IMR-90 (cell line): ENCODE data around the gene KRTAP5-3. TPM values are rescaled to one million over a fixed set of nuclear protein-coding genes. Genes with fewer than 3 reads are reported as not detected.

Experiments
- ATAC-seq: fragments of 200-7000 bp; cut with Tn5 transposase; 2 replicates; pipeline ENCODE4 v1.9.1; 2020; ENCODE audit warnings: low read depth, mild to moderate bottlenecking, moderate library complexity
- BruUV-seq: library from RNA; stranded (reverse); fragments of 400-500 nt; replicated peaks from 2 replicates; lab custom pipeline; 2021; lab: Mats Ljungman, UMichigan
- CTCF ChIA-PET: fragments of 300-600 bp; formaldehyde crosslinking; extraction: SDS; loops from one replicate; lab custom pipeline; 2021; ENCODE audit warnings: antibody characterized with exemption; lab: Yijun Ruan, JAX
- POLR2A ChIA-PET: fragments of 300-600 bp; sonication (Branson Sonifier 250); formaldehyde crosslinking; loops from one replicate; lab custom pipeline; 2022; ENCODE audit warnings: antibody characterized with exemption; ENCODE audit not compliant: unreplicated experiment; lab: Charles Lee
- DNase-seq: peaks from one replicate; pipeline ENCODE4 v3.0.0; 2013
- H2AFZ ChIP-seq: replicated peaks from 2 replicates; pipeline ENCODE3; 2013; ENCODE audit warnings: low read length, mild to moderate bottlenecking; ENCODE audit not compliant: poor library complexity
- H2AK5ac ChIP-seq: 2 replicates; pipeline ENCODE4 v1.6.1; 2013; ENCODE audit warnings: low read depth, low read length, inconsistent platforms
- H2AK9ac ChIP-seq: replicated peaks from 2 replicates; pipeline ENCODE3; 2013; ENCODE audit warnings: mild to moderate bottlenecking, low read depth, low read length, moderate library complexity; ENCODE audit not compliant: poor library complexity
- H2BK120ac ChIP-seq: 2 replicates; pipeline ENCODE4 v1.6.1; 2013; ENCODE audit warnings: low read depth, low read length, inconsistent platforms
- H2BK15ac ChIP-seq: 3 replicates; pipeline ENCODE4 v1.6.1; 2013; ENCODE audit warnings: low read depth, low read length, inconsistent platforms
- H2BK20ac ChIP-seq: 2 replicates; pipeline ENCODE4 v1.6.1; 2013; ENCODE audit warnings: low read depth, mild to moderate bottlenecking, inconsistent platforms, low read length, moderate library complexity
- H2BK5ac ChIP-seq: 2 replicates; pipeline ENCODE4 v1.6.1; 2013; ENCODE audit warnings: mild to moderate bottlenecking, low read depth, low read length, inconsistent platforms; ENCODE audit not compliant: poor library complexity, severe bottlenecking
- H3K14ac ChIP-seq: replicated peaks from 2 replicates; pipeline ENCODE4 v1.6.1; 2013; ENCODE audit warnings: low read depth, low read length, inconsistent platforms
- H3K18ac ChIP-seq: 2 replicates; pipeline ENCODE4 v1.6.1; 2013; ENCODE audit warnings: low read depth, low read length, control low read depth
- H3K23ac ChIP-seq: 2 replicates; pipeline ENCODE4 v1.6.1; 2013; ENCODE audit warnings: low read depth, low read length, inconsistent platforms
- H3K27ac ChIP-seq: 2 replicates; pipeline ENCODE4 v1.5.1; 2013; ENCODE audit warnings: mild to moderate bottlenecking, control low read depth, low read length; ENCODE audit not compliant: insufficient read depth
- H3K27me3 ChIP-seq: 2 replicates; pipeline ENCODE4 v1.6.1; 2013; ENCODE audit warnings: low read length; ENCODE audit not compliant: control insufficient read depth, insufficient read depth
- H3K36me3 ChIP-seq: 2 replicates; pipeline ENCODE4 v1.6.1; 2013; ENCODE audit warnings: low read length, mixed read lengths; ENCODE audit not compliant: control insufficient read depth, insufficient read depth
- H3K4ac ChIP-seq: 2 replicates; pipeline ENCODE4 v1.6.1; 2013; ENCODE audit warnings: low read depth, low read length, inconsistent platforms
- H3K4me1 ChIP-seq: 2 replicates; pipeline ENCODE4 v1.6.1; 2013; ENCODE audit warnings: low read length, mixed read lengths; ENCODE audit not compliant: control insufficient read depth, insufficient read depth
- H3K4me2 ChIP-seq: 2 replicates; pipeline ENCODE4 v1.6.1; 2013; ENCODE audit warnings: low read depth, mild to moderate bottlenecking, control low read depth, low read length, moderate library complexity
- H3K4me3 ChIP-seq: 2 replicates; pipeline ENCODE4 v1.5.1; 2013; ENCODE audit warnings: low read depth, mild to moderate bottlenecking, control low read depth, low read length, moderate library complexity; ENCODE audit not compliant: insufficient read depth
- H3K56ac ChIP-seq: 2 replicates; pipeline ENCODE4 v1.6.1; 2013; ENCODE audit warnings: low read length, inconsistent platforms; ENCODE audit not compliant: insufficient read depth; ENCODE audit errors: extremely low read depth
- H3K79me1 ChIP-seq, 2 experiments: 2 replicates each; pipeline ENCODE4 v1.6.1; 2013; ENCODE audit warnings: low read length in 2 of 2, inconsistent platforms in 1 of 2, low read depth in 1 of 2
- H3K9ac ChIP-seq: 2 replicates; pipeline ENCODE4 v1.6.1; 2013; ENCODE audit warnings: low read depth, low read length, control low read depth
- H3K9me1 ChIP-seq: 2 replicates; pipeline ENCODE4 v1.6.1; 2013; ENCODE audit warnings: low read length, inconsistent platforms; ENCODE audit not compliant: insufficient read depth
- H3K9me3 ChIP-seq: 2 replicates; pipeline ENCODE4 v1.6.1; 2013; ENCODE audit warnings: low read length; ENCODE audit not compliant: control insufficient read depth, insufficient read depth
- H4K20me1 ChIP-seq: 2 replicates; pipeline ENCODE4 v1.6.1; 2013; ENCODE audit warnings: low read length, inconsistent platforms; ENCODE audit not compliant: insufficient read depth
- H4K5ac ChIP-seq: 2 replicates; pipeline ENCODE4 v1.6.1; 2013; ENCODE audit warnings: mild to moderate bottlenecking, low read depth, low read length, control low read depth
- H4K8ac ChIP-seq, 2 experiments: 2 replicates each; pipeline ENCODE4 v1.6.1; 2013; ENCODE audit warnings: low read depth in 2 of 2, low read length in 2 of 2, control low read depth in 1 of 2, inconsistent platforms in 1 of 2
- H4K91ac ChIP-seq: 2 replicates; pipeline ENCODE4 v1.6.1; 2013; ENCODE audit warnings: low read depth, low read length, inconsistent platforms; ENCODE audit not compliant: insufficient read depth
- BHLHE40 ChIP-seq: fragments of 150-350 bp; IDR thresholded peaks from 2 replicates; pipeline ENCODE4 v1.6.1; 2016; ENCODE audit warnings: mild to moderate bottlenecking, low read depth, low read length
- CHD1 ChIP-seq: IDR thresholded peaks from 2 replicates; pipeline ENCODE4 v1.6.1; 2012; ENCODE audit warnings: low read depth, low read length, improper control_type of control experiment
- FOS ChIP-seq: fragments of 150-350 bp; IDR thresholded peaks from 2 replicates; pipeline ENCODE4 v1.6.1; 2016; ENCODE audit warnings: low read depth, low read length
- NFE2L2 ChIP-seq: fragments of 150-350 bp; IDR thresholded peaks from 2 replicates; pipeline ENCODE4 v1.6.1; 2016; ENCODE audit warnings: low read depth, mild to moderate bottlenecking, low read length
- POLR2A ChIP-seq: IDR thresholded peaks from 2 replicates; pipeline ENCODE4 v1.6.1; 2012; ENCODE audit warnings: mild to moderate bottlenecking, low read depth, low read length
- RAD21 ChIP-seq: IDR thresholded peaks from 2 replicates; pipeline ENCODE4 v1.6.1; 2012; ENCODE audit warnings: low read length, improper control_type of control experiment
- RCOR1 ChIP-seq: IDR thresholded peaks from 2 replicates; pipeline ENCODE4 v1.6.1; 2012; ENCODE audit warnings: mild to moderate bottlenecking, low read length, improper control_type of control experiment; ENCODE audit not compliant: insufficient replicate concordance
- WGBS, 2 experiments: methylation state at CpG; one replicate each; pipeline versions ENCODE4 v1.1.5 to v1.1.7; 2013; ENCODE audit warnings: missing lambda C conversion rate in 2 of 2; ENCODE audit not compliant: insufficient read length in 1 of 2; ENCODE audit errors: extremely low coverage in 2 of 2; 5-methylcytosine and 5-hydroxymethylcytosine counted together
- dilution Hi-C: fragments of 300-500 bp; cut with HindIII; formaldehyde crosslinking; loops from one replicate; pipeline ENCODE4 v1.14.3; 2018; ENCODE audit warnings: low sequenced_read_pairs; ENCODE audit not compliant: unreplicated experiment
- in situ Hi-C: fragments of 300-500 bp; cut with MboI; formaldehyde crosslinking; loops from 3 replicates; pipeline ENCODE4 v1.14.3; 2019; ENCODE audit warnings: low sequenced_read_pairs, inconsistent platforms, mixed read lengths
- intact Hi-C: fragments of 100-400 bp; cut with micrococcal nuclease; formaldehyde crosslinking; loops from 2 replicates; pipeline ENCODE4 v1.10.0; 2022
- polyA plus RNA-seq, 3 experiments: library from polyadenylated mRNA; depleted of rRNA; stranded (reverse); fragments of >200 nt; gene quantifications; 2 replicates each; pipeline ENCODE4 v1.2.3, GENCODE V29; 2012; ENCODE audit warnings: low replicate concordance in 1 of 3
- total RNA-seq: library from RNA; depleted of rRNA; stranded (reverse); fragments of >200 nt; gene quantifications from 2 replicates; pipeline ENCODE4 v1.2.3, GENCODE V29; 2012

KRTAP5-3 gene
- total and polyA plus RNA-seq, 2 of the 4 experiments (the other 2 are of a cell fraction): not detected

DNA sequence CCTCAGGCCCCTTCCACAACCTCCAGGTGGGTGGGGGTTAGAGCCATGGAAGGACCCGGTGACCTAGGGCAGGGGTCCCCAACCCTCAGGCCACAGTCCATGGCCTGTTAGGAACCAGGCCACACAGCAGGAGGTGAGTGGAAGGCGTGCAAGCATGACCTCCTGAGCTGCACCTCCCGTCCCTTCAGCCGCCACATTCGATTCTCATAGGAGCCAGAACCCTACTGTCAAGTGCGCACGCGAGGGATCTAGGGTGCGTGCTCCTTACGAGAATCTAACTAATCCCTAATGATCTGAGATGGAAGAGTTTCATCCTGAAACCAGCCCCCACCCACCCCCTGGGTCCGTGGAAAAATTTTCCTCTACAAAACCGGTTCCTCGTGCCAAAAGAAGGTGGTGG lies 17.3 kb upstream of the KRTAP5-3 start:
- ChIA-PET CTCF (no interaction called here), POLR2A (no interaction called here)
- Histone ChIP-seq H2BK20ac (no peak overlapping the region), H2AK5ac (no peak overlapping the region), H3K27me3 (peaks cover 51% of the 10 kb centered on the region), H2BK5ac (no peak overlapping the region), H2AK9ac (no peak overlapping the region), H3K4me3 (no peak overlapping the region), H3K79me1 (no peaks in the 10 kb centered on the region), H3K9me1 (no peaks in the 10 kb centered on the region), H2BK15ac (no peak overlapping the region), H2BK120ac (no peak overlapping the region), H3K4ac (no peak overlapping the region), H3K23ac (no peak overlapping the region), H3K9me3 (no peaks in the 10 kb centered on the region), H4K8ac (no peak overlapping the region), H3K18ac (no peak overlapping the region), H4K91ac (no peak overlapping the region), H3K9ac (no peak overlapping the region), H2AFZ (no peak overlapping the region), H3K14ac (no peak overlapping the region), H3K4me2 (no peak overlapping the region), H4K5ac (no peak overlapping the region), H3K56ac (no peak overlapping the region), H3K27ac (no peak overlapping the region), H3K4me1 (no peaks in the 10 kb centered on the region), H3K36me3 (no peaks in the 10 kb centered on the region), H4K20me1 (no peaks in the 10 kb centered on the region)
- ATAC-seq (no peak), DNase-seq (no peak)
- WGBS, 2 experiments: 40% methylated on average over 1 of the region's 13 CpGs; no CpG with 5 or more reads in 1 of the 2 experiments
- in situ Hi-C loops: no loop called here
- dilution Hi-C loops: no loop called here
- TF ChIP-seq POLR2A (no peak), BHLHE40 (no peak), FOS (no peak), RAD21 (no peak), CHD1 (no peak), NFE2L2 (no peak), RCOR1 (no peak)
- BruUV-seq: no TSS peak
- intact Hi-C loops: no loop called here
